HEK293T (cell line): ENCODE data around the gene PHF20.

Experiments
- CTCF ChIA-PET: fragments of 350-600 bp; formaldehyde crosslinking; extraction: SDS; loops from one replicate; lab custom pipeline; 2021; ENCODE audit warnings: antibody characterized with exemption, inconsistent platforms; lab: Yijun Ruan, JAX
- POLR2A ChIA-PET: fragments of 350-600 bp; formaldehyde crosslinking; extraction: SDS; loops from one replicate; lab custom pipeline; 2020; ENCODE audit warnings: antibody characterized with exemption, inconsistent platforms; lab: Yijun Ruan, JAX
- DNase-seq: peaks from one replicate; pipeline ENCODE4 v3.0.0; 2012; ENCODE audit warnings: mixed read lengths; ENCODE audit errors: extremely low spot score
- ARNT ChIP-seq: fragments of 450-650 bp; IDR thresholded peaks from 2 replicates; pipeline ENCODE4 v1.6.1; 2017; ENCODE audit warnings: mild to moderate bottlenecking
- BHLHE40 ChIP-seq: fragments of 450-650 bp; IDR thresholded peaks from 2 replicates; pipeline ENCODE4 v1.6.1; 2016; ENCODE audit warnings: mild to moderate bottlenecking, moderate library complexity, borderline replicate concordance
- CTBP1 ChIP-seq: fragments of 450-650 bp; IDR thresholded peaks from 2 replicates; pipeline ENCODE4 v1.6.1; 2016; ENCODE audit warnings: borderline replicate concordance
- ELF4 ChIP-seq: fragments of 450-650 bp; IDR thresholded peaks from 2 replicates; pipeline ENCODE4 v1.6.1; 2017; ENCODE audit warnings: antibody characterized with exemption
- FOXA1 ChIP-seq: fragments of 450-650 bp; IDR thresholded peaks from 2 replicates; pipeline ENCODE4 v1.6.1; 2016; ENCODE audit warnings: mild to moderate bottlenecking
- FOXK2 ChIP-seq: fragments of 450-650 bp; IDR thresholded peaks from 2 replicates; pipeline ENCODE4 v1.6.1; 2016; ENCODE audit warnings: mild to moderate bottlenecking
- FOXM1 ChIP-seq: fragments of 450-650 bp; IDR thresholded peaks from 2 replicates; pipeline ENCODE4 v1.6.1; 2017; ENCODE audit warnings: mild to moderate bottlenecking, borderline replicate concordance
- HDGF ChIP-seq: fragments of 450-650 bp; IDR thresholded peaks from 2 replicates; pipeline ENCODE4 v1.6.1; 2017; ENCODE audit warnings: antibody characterized with exemption, borderline replicate concordance
- L3MBTL2 ChIP-seq: fragments of 450-650 bp; conservative IDR thresholded peaks from 2 replicates; pipeline ENCODE4 v1.6.1; 2016; ENCODE audit warnings: mild to moderate bottlenecking
- LEF1 ChIP-seq: fragments of 450-650 bp; IDR thresholded peaks from 2 replicates; pipeline ENCODE4 v1.6.1; 2017; ENCODE audit warnings: mild to moderate bottlenecking, borderline replicate concordance
- NFRKB ChIP-seq: fragments of 450-650 bp; IDR thresholded peaks from 2 replicates; pipeline ENCODE4 v1.6.1; 2016; ENCODE audit warnings: mild to moderate bottlenecking, moderate library complexity
- PKNOX1 ChIP-seq: fragments of 450-650 bp; IDR thresholded peaks from 2 replicates; pipeline ENCODE4 v1.6.1; 2016
- SP1 ChIP-seq: fragments of 450-650 bp; IDR thresholded peaks from 2 replicates; pipeline ENCODE4 v1.6.1; 2017
- SUZ12 ChIP-seq: fragments of 450-650 bp; IDR thresholded peaks from 2 replicates; pipeline ENCODE4 v1.6.1; 2016; ENCODE audit warnings: mild to moderate bottlenecking
- TARDBP ChIP-seq: fragments of 450-650 bp; IDR thresholded peaks from 2 replicates; pipeline ENCODE4 v1.6.1; 2016
- ZNF384 ChIP-seq: fragments of 450-650 bp; IDR thresholded peaks from 2 replicates; pipeline ENCODE4 v1.6.1; 2016

Gene PHF20

GRCh38 chr20:35734777-35735649 is 36.8 kb upstream of the PHF20 start:
- no peak for DNase-seq
- POLR2A ChIA-PET = interaction anchor here (1.4 kb wide), 1 partner anchor 11 kb away, joined by 3 read pairs; no protein-coding TSS in a partner anchor
- CTCF ChIA-PET = no interaction called here
- TF ChIP-seq L3MBTL2 (no peak), ZNF384 (no peak), SUZ12 (no peak), NFRKB (no peak), ARNT (no peak), HDGF (no peak), FOXM1 (no peak), SP1 (no peak), LEF1 (no peak), TARDBP (no peak), FOXK2 (no peak), PKNOX1 (no peak), ELF4 (no peak), FOXA1 (no peak), BHLHE40 (no peak), CTBP1 (no peak)

GRCh38 chr20:35735826-35736470 is 35.9 kb upstream of the PHF20 start:
- CTCF ChIA-PET = no interaction called here
- TF ChIP-seq ZNF384 = no peak
- TF ChIP-seq ARNT = no peak
- POLR2A ChIA-PET = interaction anchor here (0.7 kb wide), 1 partner anchor 146 kb away, joined by 3 read pairs; no protein-coding TSS in a partner anchor
- no peak for DNase-seq

- CTCF ChIA-PET = interaction anchor here (0.7 kb wide), 1 partner anchor 269 kb away, joined by 3 read pairs; no protein-coding TSS in a partner anchor
- POLR2A ChIA-PET = no interaction called here
- DNase-seq = no peak
- TF ChIP-seq CTBP1 = no peak
- TF ChIP-seq PKNOX1 = no peak
- TF ChIP-seq ELF4 = no peak
- no peak for TF ChIP-seq FOXK2
- TF ChIP-seq SP1 = no peak
- 0 out of 2 replicates have a peak, but pooled peaks have one; percentile 24 for TF ChIP-seq ZNF384
- no peak for TF ChIP-seq SUZ12
- no peak for TF ChIP-seq BHLHE40
Observed at GRCh38 chr20:35737865-35738333, 33.9 kb upstream of the PHF20 start.

- POLR2A ChIA-PET = no interaction called here
- CTCF ChIA-PET = no interaction called here
- no peak for DNase-seq
Observed at GRCh38 chr20:35738410-35739179, 33.2 kb upstream of the PHF20 start.

GRCh38 chr20:35739294-35740163 is 32.3 kb upstream of the PHF20 start:
- ChIA-PET POLR2A (interaction anchor here (0.6 kb wide), 1 partner anchor 32 kb away, joined by 3 read pairs; the partner anchor contains the start of gene PHF20), CTCF (interaction anchor here (1.0 kb wide), 1 partner anchor 39 kb away, joined by 3 read pairs; no protein-coding TSS in a partner anchor)

More at GRCh38 chr20:35738410-35739179, 33.2 kb upstream of the PHF20 start:
- TF ChIP-seq CTBP1 = no peak
- no peak for TF ChIP-seq NFRKB
- TF ChIP-seq ZNF384 = no peak
- no peak for TF ChIP-seq ELF4

More at GRCh38 chr20:35739294-35740163, 32.3 kb upstream of the PHF20 start:
- TF ChIP-seq ELF4 = no peak
- TF ChIP-seq ARNT = no peak
- TF ChIP-seq FOXA1 = no peak
- TF ChIP-seq HDGF = no peak
- no peak for TF ChIP-seq SP1
- no peak for TF ChIP-seq LEF1
- DNase-seq = no peak
